GM12873 (cell line): Measurements from ENCODE around the gene CFAP68.

Experiments
- TF ChIP-seq, protein P1 (sequence below): IDR thresholded peaks from 2 replicates; pipeline ENCODE4 v1.5.1; 2012; ENCODE audit warnings: low read depth, mild to moderate bottlenecking, moderate library complexity, low read length, control low read depth; ENCODE audit not compliant: insufficient read depth; ENCODE audit errors: missing control alignments

CFAP68 gene

GRCh38 chr11:111930472-111930871, 51.1 kb downstream of the CFAP68 start:
- TF ChIP-seq, protein P1, sequence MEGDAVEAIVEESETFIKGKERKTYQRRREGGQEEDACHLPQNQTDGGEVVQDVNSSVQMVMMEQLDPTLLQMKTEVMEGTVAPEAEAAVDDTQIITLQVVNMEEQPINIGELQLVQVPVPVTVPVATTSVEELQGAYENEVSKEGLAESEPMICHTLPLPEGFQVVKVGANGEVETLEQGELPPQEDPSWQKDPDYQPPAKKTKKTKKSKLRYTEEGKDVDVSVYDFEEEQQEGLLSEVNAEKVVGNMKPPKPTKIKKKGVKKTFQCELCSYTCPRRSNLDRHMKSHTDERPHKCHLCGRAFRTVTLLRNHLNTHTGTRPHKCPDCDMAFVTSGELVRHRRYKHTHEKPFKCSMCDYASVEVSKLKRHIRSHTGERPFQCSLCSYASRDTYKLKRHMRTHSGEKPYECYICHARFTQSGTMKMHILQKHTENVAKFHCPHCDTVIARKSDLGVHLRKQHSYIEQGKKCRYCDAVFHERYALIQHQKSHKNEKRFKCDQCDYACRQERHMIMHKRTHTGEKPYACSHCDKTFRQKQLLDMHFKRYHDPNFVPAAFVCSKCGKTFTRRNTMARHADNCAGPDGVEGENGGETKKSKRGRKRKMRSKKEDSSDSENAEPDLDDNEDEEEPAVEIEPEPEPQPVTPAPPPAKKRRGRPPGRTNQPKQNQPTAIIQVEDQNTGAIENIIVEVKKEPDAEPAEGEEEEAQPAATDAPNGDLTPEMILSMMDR, result no peak

DNA sequence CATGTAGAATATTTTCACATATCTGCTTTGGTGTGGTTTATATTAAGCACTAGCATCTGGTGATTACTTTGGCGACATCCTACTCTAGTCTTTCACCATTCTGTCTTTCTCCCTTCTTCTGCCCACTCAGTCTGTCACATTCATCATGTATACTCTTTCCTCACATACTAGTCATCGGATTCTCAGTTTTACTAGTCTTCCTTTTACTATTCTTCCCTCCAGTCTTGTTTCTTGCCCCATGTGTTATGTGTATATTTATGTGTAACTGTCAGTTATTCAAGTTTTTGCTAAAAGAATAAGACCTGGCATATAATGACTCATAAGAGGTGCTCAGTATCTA, 53.2 kb downstream of the CFAP68 start:
- TF ChIP-seq, protein P1, result no peak

- TF ChIP-seq, protein P1, result no peak
Observed at GRCh38 chr11:111933872-111934271, 54.5 kb downstream of the CFAP68 start.

DNA sequence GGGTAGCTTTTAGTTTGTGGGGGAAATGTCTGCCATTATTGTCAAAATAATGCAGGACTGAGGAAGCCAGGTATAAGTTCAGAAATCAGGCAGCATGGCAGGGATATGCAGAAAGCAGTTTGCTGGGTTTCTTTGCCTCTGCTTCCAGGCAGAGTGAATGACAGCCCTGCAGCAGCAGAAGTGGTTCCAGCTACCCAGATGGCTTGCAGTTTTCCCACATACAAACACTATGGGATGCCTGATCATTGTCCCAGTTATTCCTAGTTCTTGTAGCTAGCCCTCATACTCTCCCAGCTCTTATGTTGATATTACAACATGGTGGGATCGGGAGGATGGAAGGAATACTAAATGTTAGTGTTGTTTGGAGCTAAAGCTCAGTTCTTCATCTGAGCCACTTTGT, 55.0 kb downstream of the CFAP68 start:
- TF ChIP-seq, protein P1, result no peak
